Keratinocyte (primary cell): Measurements from ENCODE around the gene TSPY3. TPM values are rescaled to one million over a fixed set of nuclear protein-coding genes. Genes with fewer than 3 reads are reported as not detected.
"Not testable (repeated sequence)": the region's sequence is repeated elsewhere in the genome, so short reads cannot be mapped to it uniquely, and the experiment has no call there.

Experiments used
- DNase-seq: peaks from one replicate; pipeline ENCODE4 v3.0.0-alpha.2; 2011; ENCODE audit warnings: low read depth, missing footprints, low spot score
- FAIRE-seq: peaks from 2 replicates; lab custom pipeline; 2011; peaks lifted over from hg19 to GRCh38; lab: Jason Lieb, UNC
- H2AFZ ChIP-seq: 2 replicates; pipeline ENCODE4 v1.6.0; 2012; ENCODE audit warnings: low read length, control low read depth, inconsistent platforms; ENCODE audit not compliant: control insufficient read depth
- H3K27ac ChIP-seq: 2 replicates; pipeline ENCODE4 v1.5.1; 2011; ENCODE audit warnings: low read length; ENCODE audit not compliant: control insufficient read depth, insufficient read depth
- H3K27me3 ChIP-seq: 3 replicates; pipeline ENCODE4 v1.6.0; 2011; ENCODE audit warnings: low read length; ENCODE audit not compliant: control insufficient read depth, insufficient read depth; ENCODE audit errors: extremely low read depth
- H3K36me3 ChIP-seq, 2 experiments: 2 replicates in 1 of 2; 3 replicates in 1 of 2; pipeline ENCODE4 v1.5.1; 2011; ENCODE audit warnings: low read length in 2 of 2, mild to moderate bottlenecking in 1 of 2; ENCODE audit not compliant: control insufficient read depth in 2 of 2, insufficient read depth in 2 of 2; ENCODE audit errors: extremely low read depth in 1 of 2
- H3K4me1 ChIP-seq: 3 replicates; pipeline ENCODE4 v1.5.1; 2011; ENCODE audit warnings: low read length; ENCODE audit not compliant: control insufficient read depth, insufficient read depth; ENCODE audit errors: extremely low read depth
- H3K4me2 ChIP-seq: 3 replicates; pipeline ENCODE4 v1.6.0; 2011; ENCODE audit warnings: low read depth, low read length; ENCODE audit not compliant: control insufficient read depth, insufficient read depth; ENCODE audit errors: extremely low read depth
- H3K4me3 ChIP-seq, 3 experiments: fragments of 200-600 bp in 1 of 3; sonication (generic) in 1 of 3; 2 replicates in 2 of 3; 3 replicates in 1 of 3; pipeline ENCODE4 v1.5.1; 2011 to 2016; ENCODE audit warnings: low read length in 3 of 3, mild to moderate bottlenecking in 3 of 3, control low read depth in 2 of 3, inconsistent platforms in 1 of 3, low read depth in 1 of 3, mixed read lengths in 1 of 3, mixed run types in 1 of 3, moderate library complexity in 1 of 3; ENCODE audit not compliant: control insufficient read depth in 2 of 3, insufficient read depth in 2 of 3; ENCODE audit errors: extremely low read depth in 1 of 3
- H3K79me2 ChIP-seq: 2 replicates; pipeline ENCODE4 v1.6.0; 2012; ENCODE audit warnings: low read length; ENCODE audit not compliant: control insufficient read depth, insufficient read depth
- H3K9ac ChIP-seq: 3 replicates; pipeline ENCODE4 v1.6.0; 2011; ENCODE audit warnings: low read length; ENCODE audit not compliant: control insufficient read depth, insufficient read depth; ENCODE audit errors: extremely low read depth
- H3K9me1 ChIP-seq: 3 replicates; pipeline ENCODE4 v1.6.0; 2011; ENCODE audit warnings: low read length; ENCODE audit not compliant: control insufficient read depth, insufficient read depth; ENCODE audit errors: extremely low read depth
- H3K9me3 ChIP-seq: 2 replicates; pipeline ENCODE4 v1.5.1; 2012; ENCODE audit warnings: low read depth, low read length; ENCODE audit not compliant: control insufficient read depth
- H4K20me1 ChIP-seq: 3 replicates; pipeline ENCODE4 v1.6.0; 2011; ENCODE audit warnings: low read length; ENCODE audit not compliant: control insufficient read depth, insufficient read depth; ENCODE audit errors: extremely low read depth
- dilution Hi-C: fragments of 300-500 bp; cut with MboI; formaldehyde crosslinking; loops from one replicate; pipeline ENCODE4 v1.7.0; 2020; ENCODE audit warnings: low sequenced_read_pairs; ENCODE audit not compliant: extremely low pct_ligation_motif_present
- polyA minus RNA-seq, 3 experiments: library from RNA; depleted of rRNA, polyadenylated mRNA; stranded (reverse); fragments of >200 nt; gene quantifications; 1 replicate in 1 of 3; 2 replicates in 1 of 3; 3 replicates in 1 of 3; pipeline ENCODE4 v1.2.3, GENCODE V29; 2011
- polyA plus RNA-seq, 5 experiments: library from polyadenylated mRNA; depleted of rRNA in 3 of 5; stranded (reverse) in 3 of 5; stranded (forward) in 1 of 5; unstranded in 1 of 5; fragments of >200 nt; gene quantifications; 1 replicate in 1 of 5; 2 replicates in 3 of 5; 3 replicates in 1 of 5; pipeline versions ENCODE4 v1.2.1 to v1.2.3, GENCODE V29; 2011 to 2012; ENCODE audit warnings: missing spikeins in 2 of 5, low read depth in 1 of 5, low replicate concordance in 1 of 5

Gene TSPY3
- not detected in 3 replicates for polyA plus RNA-seq
- not detected for polyA plus RNA-seq (2011; ENCODE audit: low read depth)
- polyA plus RNA-seq (2011; cell fraction: cytosol; rRNA removed): not detected in 2 replicates
- not detected in 2 replicates for polyA plus RNA-seq (2011; cell fraction: nucleus; rRNA removed)
- polyA plus RNA-seq (2012; ENCODE audit: low replicate concordance): not detected in 2 replicates
- not detected in 3 replicates for polyA minus RNA-seq
- polyA minus RNA-seq (2011; cell fraction: cytosol; rRNA and poly(A)+ RNA removed): not detected
- not detected in 2 replicates for polyA minus RNA-seq (2011; cell fraction: nucleus; rRNA and poly(A)+ RNA removed)

- H4K20me1 ChIP-seq, H3K9me1 ChIP-seq, H3K9ac ChIP-seq, H3K79me2 ChIP-seq, H3K9me3 ChIP-seq, dilution Hi-C loops, H3K36me3 ChIP-seq, H3K27me3 ChIP-seq, H3K4me1 ChIP-seq, H3K27ac ChIP-seq, FAIRE-seq, H2AFZ ChIP-seq, DNase-seq, H3K4me3 ChIP-seq, H3K4me2 ChIP-seq: not testable (repeated sequence)
Observed at GRCh38 chrY:9398121-9398520, at the start of gene TSPY3. TSS of gene TSPY3 (plus strand) at chrY:9398421. CDS start at chrY:9398467, 46 bp downstream.

- FAIRE-seq, DNase-seq, H3K27ac ChIP-seq, H3K79me2 ChIP-seq, H3K9me3 ChIP-seq, H3K4me1 ChIP-seq, H3K9me1 ChIP-seq, H3K4me2 ChIP-seq, H3K4me3 ChIP-seq, H3K9ac ChIP-seq, H3K36me3 ChIP-seq, H2AFZ ChIP-seq, H4K20me1 ChIP-seq, dilution Hi-C loops, H3K27me3 ChIP-seq: not testable (repeated sequence)
Observed at GRCh38 chrY:9357497-9357896, 40.7 kb upstream of the TSPY3 start, which contains the start of gene TSPY8. TSS of gene TSPY8 (plus strand) at chrY:9357797. CDS start at chrY:9357843, 46 bp downstream.

GRCh38 chrY:9396527-9396926 lies 1.7 kb upstream of the TSPY3 start:
- H2AFZ ChIP-seq, H3K36me3 ChIP-seq, H3K9me1 ChIP-seq, H3K4me2 ChIP-seq, H3K9ac ChIP-seq, dilution Hi-C loops, H4K20me1 ChIP-seq, H3K4me1 ChIP-seq, FAIRE-seq, H3K4me3 ChIP-seq, H3K27me3 ChIP-seq, DNase-seq, H3K79me2 ChIP-seq, H3K27ac ChIP-seq, H3K9me3 ChIP-seq: not testable (repeated sequence)

Other genes with a start within 250 kb of the TSPY3 start
- gene TSPY4, start 61.0 kb upstream of the TSPY3 start, polyA plus RNA-seq: not detected in 3 replicates
- gene TSPY8, start 40.6 kb upstream of the TSPY3 start, polyA plus RNA-seq: not detected in 3 replicates
- gene TSPY1, start 68.5 kb downstream of the TSPY3 start, polyA plus RNA-seq: not detected in 3 replicates
- not detected in 3 replicates for gene TSPY9, start 88.8 kb downstream of the TSPY3 start, polyA plus RNA-seq
- gene TSPY10, start 129.5 kb downstream of the TSPY3 start, polyA plus RNA-seq: not detected in 3 replicates